Measurements from ENCODE around the gene CTPS1. TPM values are rescaled to one million over a fixed set of nuclear protein-coding genes. Genes with fewer than 3 reads are reported as not detected.

CTPS1 gene, protein sequence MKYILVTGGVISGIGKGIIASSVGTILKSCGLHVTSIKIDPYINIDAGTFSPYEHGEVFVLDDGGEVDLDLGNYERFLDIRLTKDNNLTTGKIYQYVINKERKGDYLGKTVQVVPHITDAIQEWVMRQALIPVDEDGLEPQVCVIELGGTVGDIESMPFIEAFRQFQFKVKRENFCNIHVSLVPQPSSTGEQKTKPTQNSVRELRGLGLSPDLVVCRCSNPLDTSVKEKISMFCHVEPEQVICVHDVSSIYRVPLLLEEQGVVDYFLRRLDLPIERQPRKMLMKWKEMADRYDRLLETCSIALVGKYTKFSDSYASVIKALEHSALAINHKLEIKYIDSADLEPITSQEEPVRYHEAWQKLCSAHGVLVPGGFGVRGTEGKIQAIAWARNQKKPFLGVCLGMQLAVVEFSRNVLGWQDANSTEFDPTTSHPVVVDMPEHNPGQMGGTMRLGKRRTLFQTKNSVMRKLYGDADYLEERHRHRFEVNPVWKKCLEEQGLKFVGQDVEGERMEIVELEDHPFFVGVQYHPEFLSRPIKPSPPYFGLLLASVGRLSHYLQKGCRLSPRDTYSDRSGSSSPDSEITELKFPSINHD
- total RNA-seq = 31.2 TPM

DNA sequence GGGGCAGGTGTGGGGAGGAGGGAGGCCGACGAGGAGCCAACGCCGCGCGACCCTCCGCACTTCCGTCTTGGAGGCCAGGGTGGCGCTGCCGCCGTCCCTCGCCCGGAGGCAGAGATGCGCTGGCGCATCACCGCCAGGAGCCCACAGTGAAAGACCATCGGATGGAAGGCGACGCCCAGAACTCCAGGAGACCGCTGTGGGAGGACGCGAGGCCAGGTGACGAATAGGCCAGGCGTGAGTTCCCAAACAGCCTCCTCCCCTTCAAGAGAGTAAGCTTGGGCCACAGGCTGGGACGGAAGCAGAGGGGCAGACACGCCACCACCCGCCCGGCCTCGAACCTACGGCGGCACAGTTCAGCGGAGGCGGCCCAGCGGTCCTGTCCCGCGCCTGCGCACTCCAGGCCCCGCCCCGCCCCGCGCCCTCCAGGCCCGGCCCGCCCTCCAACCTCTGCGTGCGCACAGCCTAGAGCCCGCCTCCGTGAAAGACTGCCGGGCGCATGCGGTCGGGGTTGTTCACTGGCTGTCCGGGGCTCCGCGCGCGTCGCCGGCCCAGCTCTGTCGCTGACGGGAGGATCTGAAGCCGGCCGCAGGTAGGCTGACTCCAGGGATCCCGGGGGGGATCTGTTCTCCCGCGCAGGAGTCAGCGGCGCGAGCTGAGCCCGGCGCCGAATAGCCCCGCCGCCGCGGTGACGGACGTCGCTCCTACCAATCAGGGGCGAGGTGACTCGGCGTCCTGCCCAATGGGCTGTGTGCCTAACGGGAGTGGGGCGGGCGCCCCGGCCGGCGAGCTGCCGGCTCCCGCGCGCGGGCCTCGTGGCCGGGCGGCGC lies at the start of gene CTPS1:
Gene CTPS1, plus strand, starts transcription at position 456 of the 827 bp plus-strand sequence. CDS start 3,595 bp downstream, outside the sequence.
- intact Hi-C loops (cut with DNase I) = no loop called here
- Histone ChIP-seq H3K27ac (peak within 1 kb of the TSS; percentile 96), H3K4me3 (peak within 1 kb of the TSS; percentile 74 to 83), H3K36me3 (no peaks in the 10 kb centered on the region), H3K9me3 (no peaks in the 10 kb centered on the region), H3K4me1 (peaks cover 47% of the 10 kb centered on the region), H3K27me3 (no peaks in the 10 kb centered on the region)
- TF ChIP-seq, protein P1, sequence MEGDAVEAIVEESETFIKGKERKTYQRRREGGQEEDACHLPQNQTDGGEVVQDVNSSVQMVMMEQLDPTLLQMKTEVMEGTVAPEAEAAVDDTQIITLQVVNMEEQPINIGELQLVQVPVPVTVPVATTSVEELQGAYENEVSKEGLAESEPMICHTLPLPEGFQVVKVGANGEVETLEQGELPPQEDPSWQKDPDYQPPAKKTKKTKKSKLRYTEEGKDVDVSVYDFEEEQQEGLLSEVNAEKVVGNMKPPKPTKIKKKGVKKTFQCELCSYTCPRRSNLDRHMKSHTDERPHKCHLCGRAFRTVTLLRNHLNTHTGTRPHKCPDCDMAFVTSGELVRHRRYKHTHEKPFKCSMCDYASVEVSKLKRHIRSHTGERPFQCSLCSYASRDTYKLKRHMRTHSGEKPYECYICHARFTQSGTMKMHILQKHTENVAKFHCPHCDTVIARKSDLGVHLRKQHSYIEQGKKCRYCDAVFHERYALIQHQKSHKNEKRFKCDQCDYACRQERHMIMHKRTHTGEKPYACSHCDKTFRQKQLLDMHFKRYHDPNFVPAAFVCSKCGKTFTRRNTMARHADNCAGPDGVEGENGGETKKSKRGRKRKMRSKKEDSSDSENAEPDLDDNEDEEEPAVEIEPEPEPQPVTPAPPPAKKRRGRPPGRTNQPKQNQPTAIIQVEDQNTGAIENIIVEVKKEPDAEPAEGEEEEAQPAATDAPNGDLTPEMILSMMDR (IDR thresholded peaks at IDR 0.05) = no peak
- TF ChIP-seq POLR2A (IDR thresholded peaks at IDR 0.05) = no peak
- TF ChIP-seq POLR2AphosphoS5 (IDR thresholded peaks at IDR 0.05; ENCODE audit: insufficient read depth in 1 of 2, low read depth in 1 of 2) = peak in 1 of 2 donors; percentile 88
- peak in 1 of 2 donors; percentile 90 for DNase-seq (ENCODE audit: extremely low spot score in 2 of 2)

DNA sequence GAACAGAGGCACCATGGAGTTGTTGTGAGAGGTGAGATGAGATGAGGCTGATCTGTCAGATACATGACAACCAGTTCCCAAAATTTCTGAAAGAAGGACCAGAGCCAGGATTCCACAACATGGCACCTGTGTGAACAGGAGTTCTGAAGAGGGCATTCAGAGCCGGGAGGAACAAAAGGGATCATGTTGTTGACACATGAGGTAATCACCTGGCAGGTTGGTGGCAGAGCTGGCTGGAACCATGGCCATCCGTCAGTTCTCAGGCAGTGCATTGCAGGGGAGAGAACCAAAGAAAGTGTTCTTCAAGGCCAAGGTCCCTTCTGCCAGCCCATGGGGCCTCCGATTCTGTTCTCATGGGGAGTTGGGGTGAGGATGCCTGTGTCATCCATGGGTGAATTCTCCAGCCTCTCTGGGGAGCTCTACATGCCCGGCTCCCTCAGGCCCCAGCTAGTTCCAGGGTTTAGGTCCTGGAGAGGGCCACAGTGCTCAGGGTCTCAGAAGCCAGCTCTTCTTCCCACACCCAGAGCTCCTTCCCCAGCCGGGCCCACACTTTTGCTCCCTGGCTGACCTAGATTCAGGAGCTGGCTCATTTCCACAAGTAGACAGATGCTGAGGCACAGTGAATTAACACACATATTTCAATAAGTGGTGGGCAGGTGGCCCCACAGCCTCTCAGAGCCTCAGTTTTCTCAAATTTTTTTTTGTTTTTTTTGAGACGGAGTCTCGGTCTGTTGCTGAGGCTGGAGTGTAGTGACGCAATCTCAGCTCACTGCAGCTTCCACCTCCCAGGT lies 49.1 kb upstream of the CTPS1 start:
- Histone ChIP-seq H3K27ac (no peak overlapping the region), H3K27me3 (no peaks in the 10 kb centered on the region), H3K4me3 (no peak overlapping the region), H3K4me1 (no peaks in the 10 kb centered on the region), H3K9me3 (no peaks in the 10 kb centered on the region), H3K36me3 (no peaks in the 10 kb centered on the region)
- no peak for DNase-seq (ENCODE audit: extremely low spot score in 2 of 2)
- TF ChIP-seq, protein P1 (IDR thresholded peaks at IDR 0.05) = no peak
- no peak for TF ChIP-seq POLR2AphosphoS5 (IDR thresholded peaks at IDR 0.05; ENCODE audit: insufficient read depth in 1 of 2, low read depth in 1 of 2)
- no peak for TF ChIP-seq POLR2A (IDR thresholded peaks at IDR 0.05)
- intact Hi-C loops (cut with DNase I) = no loop called here

DNA sequence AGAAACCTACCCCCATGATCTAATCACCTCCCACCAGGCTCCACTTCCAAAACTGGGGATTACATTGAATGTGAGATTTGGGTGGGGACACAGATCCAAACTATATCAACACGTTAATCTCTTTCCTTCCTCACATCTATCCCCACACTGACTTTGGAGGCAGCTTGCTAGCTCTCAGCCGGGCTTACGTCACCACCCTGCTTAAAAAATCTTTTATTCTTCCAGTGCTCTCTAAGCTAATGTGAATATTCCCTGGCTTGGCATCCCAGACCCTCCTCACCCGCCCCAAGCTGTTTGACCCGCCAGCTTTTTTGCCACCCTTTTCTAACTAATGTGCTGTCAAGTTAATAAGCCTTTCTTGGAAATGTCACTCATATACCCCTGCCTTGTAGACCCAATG lies 47.9 kb upstream of the CTPS1 start:
- Histone ChIP-seq H3K27me3 (no peaks in the 10 kb centered on the region), H3K36me3 (no peaks in the 10 kb centered on the region), H3K9me3 (no peaks in the 10 kb centered on the region), H3K27ac (no peak overlapping the region), H3K4me1 (no peaks in the 10 kb centered on the region), H3K4me3 (no peak overlapping the region)
- intact Hi-C loops (cut with DNase I) = no loop called here
- DNase-seq (ENCODE audit: extremely low spot score in 2 of 2) = no peak
- TF ChIP-seq, protein P1 (IDR thresholded peaks at IDR 0.05) = no peak

DNA sequence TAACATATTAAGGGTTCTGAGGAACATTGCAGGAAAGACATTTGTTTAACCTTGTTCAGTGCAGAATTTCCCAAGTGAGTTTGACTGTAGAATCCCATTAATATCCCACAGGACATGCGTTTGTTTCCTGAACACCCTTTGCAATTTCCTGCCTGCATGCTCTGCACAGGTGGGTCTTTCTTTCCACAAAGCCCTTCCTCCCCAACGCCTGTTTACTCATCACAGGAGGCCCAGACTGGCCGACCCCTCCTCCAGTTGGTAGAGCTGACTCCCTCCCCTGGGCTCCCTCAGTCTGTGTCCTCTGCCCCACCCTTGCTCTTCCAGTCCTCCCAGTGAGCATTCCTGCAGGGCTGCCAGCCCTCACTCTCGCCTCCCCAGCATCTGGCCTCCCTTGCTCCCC lies 47.5 kb upstream of the CTPS1 start:
- no peak overlapping the region for H3K4me3 ChIP-seq
- no peak for DNase-seq (ENCODE audit: extremely low spot score in 2 of 2)
- no peaks in the 10 kb centered on the region for H3K27me3 ChIP-seq
- TF ChIP-seq POLR2A (IDR thresholded peaks at IDR 0.05) (no peak), POLR2AphosphoS5 (IDR thresholded peaks at IDR 0.05; ENCODE audit: insufficient read depth in 1 of 2, low read depth in 1 of 2) (no peak)
- TF ChIP-seq, protein P1 (IDR thresholded peaks at IDR 0.05) = no peak
- intact Hi-C loops (cut with DNase I) = no loop called here
- no peak overlapping the region for H3K27ac ChIP-seq
- H3K9me3 ChIP-seq = no peaks in the 10 kb centered on the region
- H3K36me3 ChIP-seq = no peaks in the 10 kb centered on the region
- H3K4me1 ChIP-seq = no peaks in the 10 kb centered on the region
